ENCODE measurements around the gene HCK.

The HCK gene

DNA sequence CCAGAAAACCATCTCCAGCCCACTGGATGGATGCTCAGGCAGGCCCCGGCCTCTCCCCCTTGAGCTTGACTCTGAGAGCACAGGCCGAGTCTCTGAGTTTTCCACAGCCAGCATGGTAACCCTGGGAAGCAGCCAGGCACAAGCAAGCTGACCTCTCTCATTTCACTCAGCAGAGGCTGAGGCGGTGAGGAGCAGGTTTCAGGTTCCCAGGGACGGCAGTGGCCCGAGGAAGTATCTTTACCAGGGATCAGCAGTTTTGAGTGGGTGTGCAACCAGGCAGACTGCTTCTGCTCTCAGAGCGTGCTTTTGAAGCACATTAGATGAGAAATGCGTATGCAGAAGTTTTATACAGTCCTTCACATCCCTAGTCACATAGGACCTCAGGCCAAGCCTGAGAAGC lies 12.6 kb downstream of the HCK start:
- WGBS, 2 experiments (ENCODE audit: insufficient coverage in 2 of 2): 87% methylated on average over 4 of the region's 7 CpGs; no CpG with 5 or more reads in 1 of the 2 experiments
- H3K27ac ChIP-seq (ENCODE audit: low read depth, low read length, severe bottlenecking): no peak overlapping the region
- H3K4me1 ChIP-seq (ENCODE audit: control insufficient read depth, insufficient read depth, low read length, poor library complexity, severe bottlenecking): peaks cover 12% of the 10 kb centered on the region
- H3K9me3 ChIP-seq (ENCODE audit: control insufficient read depth, low read length): no peaks in the 10 kb centered on the region
- H3K4me3 ChIP-seq (ENCODE audit: extremely low read depth, insufficient read depth, low read length, poor library complexity, severe bottlenecking): no peak overlapping the region
- no peaks in the 10 kb centered on the region for H3K36me3 ChIP-seq (ENCODE audit: control insufficient read depth, insufficient read depth, low read length)

DNA sequence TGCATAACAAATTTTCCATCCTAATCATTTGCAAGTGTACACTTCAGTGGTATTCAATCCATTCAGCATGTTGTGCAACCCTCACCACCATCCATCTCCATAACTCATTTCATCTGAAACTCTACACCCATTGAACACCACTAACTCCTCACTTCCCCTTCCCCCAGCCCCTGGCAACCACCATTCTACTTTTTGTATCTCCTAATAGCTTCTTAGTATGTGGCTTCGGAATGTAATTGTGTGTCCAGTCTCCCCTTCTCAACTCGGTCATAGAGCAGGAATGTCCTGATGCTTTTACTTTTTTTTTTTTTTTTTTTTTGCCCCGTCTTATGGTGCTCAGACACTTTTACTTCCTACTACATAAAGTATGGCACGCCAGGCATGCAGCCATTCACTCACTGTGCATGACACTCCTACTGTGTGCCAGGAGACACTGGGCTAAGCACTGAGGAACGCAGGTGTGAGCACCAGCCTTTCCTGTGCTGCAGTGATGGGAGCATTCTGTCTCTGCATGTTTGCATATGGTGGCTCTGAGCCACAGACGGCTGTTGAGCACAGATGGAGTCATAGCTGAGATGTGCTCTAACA lies 15.3 kb downstream of the HCK start:
- no peak overlapping the region for H3K4me3 ChIP-seq (ENCODE audit: extremely low read depth, insufficient read depth, low read length, poor library complexity, severe bottlenecking)

DNA sequence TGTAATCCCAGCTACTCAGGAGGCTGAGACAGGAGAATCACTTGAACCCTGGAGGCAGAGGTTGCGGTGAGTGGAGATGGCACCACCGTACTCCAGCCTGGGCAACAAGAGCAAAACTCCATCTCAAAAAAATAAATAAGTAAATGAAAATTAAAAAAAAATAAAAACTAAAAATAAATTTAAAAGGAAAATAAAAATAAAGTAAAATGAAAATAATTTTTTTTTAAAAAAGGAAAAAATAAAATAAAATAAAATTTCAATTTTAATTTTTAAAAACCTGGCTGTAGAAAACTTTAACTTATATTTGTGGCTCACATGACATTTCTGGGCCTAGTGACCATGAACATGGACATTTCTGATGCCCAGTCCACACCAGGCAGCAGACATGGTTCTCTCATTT lies 16.1 kb downstream of the HCK start:
- H3K27ac ChIP-seq (ENCODE audit: low read depth, low read length, severe bottlenecking): no peak overlapping the region
- H3K4me1 ChIP-seq (ENCODE audit: control insufficient read depth, insufficient read depth, low read length, poor library complexity, severe bottlenecking): peaks cover 15% of the 10 kb centered on the region
- no peak overlapping the region for H3K4me3 ChIP-seq (ENCODE audit: extremely low read depth, insufficient read depth, low read length, poor library complexity, severe bottlenecking)
- no CpG with 5 or more reads among the region's 2 CpGs for WGBS, 2 experiments (ENCODE audit: insufficient coverage in 2 of 2)
- no peaks in the 10 kb centered on the region for H3K36me3 ChIP-seq (ENCODE audit: control insufficient read depth, insufficient read depth, low read length)
- no peaks in the 10 kb centered on the region for H3K9me3 ChIP-seq (ENCODE audit: control insufficient read depth, low read length)

More for the DNA sequence above, 15.3 kb downstream of the HCK start:
- no peak overlapping the region for H3K27ac ChIP-seq (ENCODE audit: low read depth, low read length, severe bottlenecking)
- H3K9me3 ChIP-seq (ENCODE audit: control insufficient read depth, low read length): no peaks in the 10 kb centered on the region
- peaks cover 19% of the 10 kb centered on the region for H3K4me1 ChIP-seq (ENCODE audit: control insufficient read depth, insufficient read depth, low read length, poor library complexity, severe bottlenecking)
- H3K36me3 ChIP-seq (ENCODE audit: control insufficient read depth, insufficient read depth, low read length): no peaks in the 10 kb centered on the region
- WGBS, 2 experiments (ENCODE audit: insufficient coverage in 2 of 2): 89 to 92% methylated on average over 2 to 5 of the region's 6 CpGs

DNA sequence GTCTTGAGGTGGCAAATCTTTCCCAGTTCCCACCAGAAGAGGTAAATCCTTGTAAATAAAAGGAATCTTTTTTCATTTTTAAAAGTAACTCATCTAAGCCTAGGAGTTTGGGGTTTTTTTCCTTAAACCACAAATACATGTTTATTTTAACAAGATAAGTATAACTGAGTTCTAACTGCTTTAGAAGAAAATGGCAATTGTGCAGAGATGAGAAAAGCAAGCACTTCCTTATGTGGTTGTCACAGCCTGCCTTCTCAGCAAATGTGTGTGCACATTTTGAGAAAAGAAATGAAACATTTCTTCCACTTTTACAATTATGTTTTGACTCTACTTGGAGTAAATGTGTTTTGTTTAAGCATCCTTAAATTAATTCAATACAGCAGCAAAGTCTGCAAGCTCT lies 17.7 kb downstream of the HCK start:
- peaks cover 15% of the 10 kb centered on the region for H3K4me1 ChIP-seq (ENCODE audit: control insufficient read depth, insufficient read depth, low read length, poor library complexity, severe bottlenecking)
- H3K27ac ChIP-seq (ENCODE audit: low read depth, low read length, severe bottlenecking): no peak overlapping the region
- no peaks in the 10 kb centered on the region for H3K9me3 ChIP-seq (ENCODE audit: control insufficient read depth, low read length)
- no peak overlapping the region for H3K4me3 ChIP-seq (ENCODE audit: extremely low read depth, insufficient read depth, low read length, poor library complexity, severe bottlenecking)
- no peaks in the 10 kb centered on the region for H3K36me3 ChIP-seq (ENCODE audit: control insufficient read depth, insufficient read depth, low read length)

DNA sequence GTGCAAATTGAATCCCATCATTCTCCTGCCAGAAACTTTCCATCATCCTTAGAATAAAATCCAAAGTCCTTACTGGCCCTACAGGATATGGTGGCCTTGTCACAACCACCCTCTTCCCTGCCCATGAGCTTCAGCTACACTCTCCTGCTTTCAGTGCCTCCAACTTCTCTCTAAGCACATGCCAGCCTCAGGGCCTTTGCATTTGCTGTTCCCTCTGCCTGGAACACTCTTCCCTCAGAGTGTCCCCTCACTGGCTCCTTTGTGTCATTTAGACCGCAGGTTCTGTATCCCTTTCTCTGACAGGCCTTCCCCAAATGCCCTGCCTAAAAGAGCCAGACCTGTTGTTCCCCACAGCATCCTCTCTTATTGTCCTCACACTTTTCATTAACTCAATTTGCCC lies 18.2 kb downstream of the HCK start:
- Histone ChIP-seq H3K4me3 (ENCODE audit: extremely low read depth, insufficient read depth, low read length, poor library complexity, severe bottlenecking) (no peak overlapping the region), H3K4me1 (ENCODE audit: control insufficient read depth, insufficient read depth, low read length, poor library complexity, severe bottlenecking) (peaks cover 15% of the 10 kb centered on the region), H3K9me3 (ENCODE audit: control insufficient read depth, low read length) (no peaks in the 10 kb centered on the region), H3K27ac (ENCODE audit: low read depth, low read length, severe bottlenecking) (no peak overlapping the region), H3K36me3 (ENCODE audit: control insufficient read depth, insufficient read depth, low read length) (no peaks in the 10 kb centered on the region)
- WGBS, 2 experiments (ENCODE audit: insufficient coverage in 2 of 2): 80% methylated on average over 1 of the region's 1 CpG; no CpG with 5 or more reads in 1 of the 2 experiments

DNA sequence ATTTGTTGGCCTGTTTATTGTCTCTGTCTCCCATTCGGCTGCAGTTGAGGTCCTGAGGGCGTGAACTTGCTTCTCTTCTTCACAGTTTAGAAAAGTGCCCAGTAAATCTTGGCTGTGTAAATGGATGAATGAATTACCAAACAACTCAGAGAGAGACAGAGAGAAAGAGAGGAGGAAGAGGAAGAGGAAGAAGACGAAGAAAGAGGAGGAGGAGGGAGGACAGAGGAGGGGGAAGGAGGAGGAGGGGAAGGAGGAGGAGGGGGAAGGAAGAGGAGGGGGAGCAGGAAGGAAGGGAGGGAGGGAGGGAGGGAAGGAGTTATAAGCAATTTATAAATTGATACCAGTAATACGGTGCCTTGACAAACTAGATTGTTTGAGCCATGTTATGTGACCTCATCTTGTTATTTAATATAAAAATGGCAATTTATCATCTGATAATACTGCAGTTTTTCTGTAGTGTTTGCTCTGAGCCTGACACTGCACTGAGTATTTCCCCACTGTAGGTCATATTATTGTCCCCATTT lies 18.7 kb downstream of the HCK start:
- H3K36me3 ChIP-seq (ENCODE audit: control insufficient read depth, insufficient read depth, low read length): no peaks in the 10 kb centered on the region
- H3K9me3 ChIP-seq (ENCODE audit: control insufficient read depth, low read length): no peaks in the 10 kb centered on the region
- peaks cover 15% of the 10 kb centered on the region for H3K4me1 ChIP-seq (ENCODE audit: control insufficient read depth, insufficient read depth, low read length, poor library complexity, severe bottlenecking)
- H3K27ac ChIP-seq (ENCODE audit: low read depth, low read length, severe bottlenecking): no peak overlapping the region
- 50 to 80% methylated on average over 1 to 3 of the region's 4 CpGs for WGBS, 2 experiments (ENCODE audit: insufficient coverage in 2 of 2)
- no peak overlapping the region for H3K4me3 ChIP-seq (ENCODE audit: extremely low read depth, insufficient read depth, low read length, poor library complexity, severe bottlenecking)

DNA sequence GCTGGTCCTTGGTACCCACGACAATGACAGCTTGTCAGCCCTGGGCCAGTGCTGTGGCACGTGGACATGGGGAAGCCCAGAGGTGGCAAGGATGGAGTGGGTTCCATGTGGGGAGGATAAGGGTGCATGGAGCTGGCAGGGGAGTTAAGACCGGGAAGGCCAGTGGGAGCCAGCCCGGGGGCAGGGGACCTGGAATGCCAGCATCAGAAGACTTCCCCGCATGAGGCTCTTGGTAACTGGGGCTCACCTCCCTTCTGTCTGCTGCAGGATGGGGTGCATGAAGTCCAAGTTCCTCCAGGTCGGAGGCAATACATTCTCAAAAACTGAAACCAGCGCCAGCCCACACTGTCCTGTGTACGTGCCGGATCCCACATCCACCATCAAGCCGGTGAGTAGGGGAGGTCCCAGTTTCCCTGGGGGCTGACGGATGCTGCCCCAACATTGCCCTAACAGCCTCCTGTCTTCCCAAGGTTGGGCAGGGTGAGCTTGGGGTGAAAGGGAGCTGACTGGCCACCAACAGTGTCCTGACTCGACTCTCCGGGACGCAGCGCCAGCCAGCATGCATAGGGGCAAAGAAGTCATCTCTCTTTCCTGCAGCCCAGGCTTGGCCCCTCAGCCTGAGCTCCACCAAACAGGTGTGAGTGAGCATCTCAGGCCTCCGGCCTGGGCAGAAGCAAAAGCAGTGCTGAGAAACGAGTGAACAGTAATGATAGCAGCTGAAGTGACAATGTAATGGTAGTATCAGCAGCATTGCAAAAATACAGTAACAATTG lies 19.5 kb downstream of the HCK start:
- no peaks in the 10 kb centered on the region for H3K36me3 ChIP-seq (ENCODE audit: control insufficient read depth, insufficient read depth, low read length)
- no peaks in the 10 kb centered on the region for H3K9me3 ChIP-seq (ENCODE audit: control insufficient read depth, low read length)
- H3K27ac ChIP-seq (ENCODE audit: low read depth, low read length, severe bottlenecking): no peak overlapping the region
- 88 to 90% methylated on average over 8 to 15 of the region's 17 CpGs for WGBS, 2 experiments (ENCODE audit: insufficient coverage in 2 of 2)
- H3K4me1 ChIP-seq (ENCODE audit: control insufficient read depth, insufficient read depth, low read length, poor library complexity, severe bottlenecking): peaks cover 15% of the 10 kb centered on the region
- no peak overlapping the region for H3K4me3 ChIP-seq (ENCODE audit: extremely low read depth, insufficient read depth, low read length, poor library complexity, severe bottlenecking)

DNA sequence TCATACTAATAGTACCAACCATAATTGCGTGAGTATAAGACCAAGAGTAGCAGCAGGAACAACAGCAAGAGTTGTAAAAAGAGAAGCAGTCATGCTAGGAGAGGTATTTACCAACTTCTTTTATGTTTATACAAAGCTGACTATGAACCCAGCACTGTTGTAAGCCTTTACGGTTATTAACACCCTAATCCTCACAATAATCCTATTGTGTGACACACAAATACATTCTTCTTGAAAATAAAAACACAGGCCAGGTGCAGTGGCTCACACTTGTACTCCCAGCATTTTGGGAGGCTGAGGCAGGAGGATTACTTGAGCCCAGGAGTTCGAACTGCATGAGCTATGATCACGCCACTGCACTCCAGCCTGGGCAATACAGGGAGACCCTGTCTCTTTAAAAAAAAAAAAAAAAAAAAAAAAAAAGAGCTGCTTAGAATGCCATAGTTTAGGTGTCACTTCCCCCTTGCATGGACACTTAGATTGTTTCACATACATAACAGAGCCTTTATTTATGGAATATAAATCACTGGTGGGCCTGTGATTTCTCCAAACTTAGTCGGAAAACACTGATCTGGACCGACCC lies 20.2 kb downstream of the HCK start:
- 82 to 92% methylated on average over 2 to 5 of the region's 6 CpGs for WGBS, 2 experiments (ENCODE audit: insufficient coverage in 2 of 2)
- Histone ChIP-seq H3K9me3 (ENCODE audit: control insufficient read depth, low read length) (no peaks in the 10 kb centered on the region), H3K27ac (ENCODE audit: low read depth, low read length, severe bottlenecking) (no peak overlapping the region)

DNA sequence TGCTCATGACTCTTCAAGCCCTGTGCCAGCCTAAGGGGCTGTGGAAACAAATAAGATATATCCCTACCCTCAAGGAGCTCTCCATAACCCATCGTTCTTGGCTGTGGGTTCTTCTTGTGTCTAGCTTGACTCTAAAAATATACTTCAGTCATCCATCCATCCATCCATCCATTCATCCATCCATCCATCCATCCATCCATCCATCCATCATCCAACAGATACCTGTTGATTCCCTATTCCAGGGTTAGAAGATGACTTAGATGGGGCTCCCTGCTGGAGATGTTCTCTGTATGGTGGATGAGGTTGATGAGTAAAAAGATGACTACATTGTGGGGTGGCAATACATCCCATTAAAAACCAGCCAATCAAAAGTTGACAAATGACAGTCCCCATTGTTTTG lies 23.5 kb downstream of the HCK start:
- Histone ChIP-seq H3K27ac (ENCODE audit: low read depth, low read length, severe bottlenecking) (no peak overlapping the region), H3K36me3 (ENCODE audit: control insufficient read depth, insufficient read depth, low read length) (no peaks in the 10 kb centered on the region), H3K4me3 (ENCODE audit: extremely low read depth, insufficient read depth, low read length, poor library complexity, severe bottlenecking) (no peak overlapping the region), H3K9me3 (ENCODE audit: control insufficient read depth, low read length) (no peaks in the 10 kb centered on the region), H3K4me1 (ENCODE audit: control insufficient read depth, insufficient read depth, low read length, poor library complexity, severe bottlenecking) (peaks cover 10% of the 10 kb centered on the region)
- WGBS, 2 experiments (ENCODE audit: insufficient coverage in 2 of 2): 100% methylated on average over 1 of the region's 1 CpG; no CpG with 5 or more reads in 1 of the 2 experiments

More for the DNA sequence above, 20.2 kb downstream of the HCK start:
- Histone ChIP-seq H3K36me3 (ENCODE audit: control insufficient read depth, insufficient read depth, low read length) (no peaks in the 10 kb centered on the region), H3K4me3 (ENCODE audit: extremely low read depth, insufficient read depth, low read length, poor library complexity, severe bottlenecking) (no peak overlapping the region), H3K4me1 (ENCODE audit: control insufficient read depth, insufficient read depth, low read length, poor library complexity, severe bottlenecking) (peaks cover 10% of the 10 kb centered on the region)

DNA sequence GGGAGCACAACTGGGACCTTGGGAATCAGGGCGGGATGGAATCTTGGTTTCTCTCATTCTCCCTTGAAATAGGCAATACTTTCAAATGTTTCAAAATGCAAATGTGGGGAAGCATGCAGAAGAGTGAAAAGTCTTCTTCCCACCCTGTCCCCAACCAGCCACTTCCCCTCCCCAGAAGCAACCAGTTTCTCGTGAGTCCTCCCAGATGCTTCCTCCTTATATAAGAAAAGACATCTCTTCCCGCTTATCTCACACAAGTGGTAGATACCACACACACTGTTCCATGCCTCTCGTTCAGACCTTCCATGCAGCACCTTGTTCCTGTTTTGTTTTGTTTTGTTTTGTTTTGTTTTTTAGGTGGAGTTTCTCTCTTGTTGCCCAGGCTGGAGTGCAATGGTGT lies 25.1 kb downstream of the HCK start:
- no peaks in the 10 kb centered on the region for H3K9me3 ChIP-seq (ENCODE audit: control insufficient read depth, low read length)
- no peak overlapping the region for H3K27ac ChIP-seq (ENCODE audit: low read depth, low read length, severe bottlenecking)
- H3K36me3 ChIP-seq (ENCODE audit: control insufficient read depth, insufficient read depth, low read length): no peaks in the 10 kb centered on the region
- WGBS, 2 experiments (ENCODE audit: insufficient coverage in 2 of 2): 67 to 93% methylated on average over 1 to 2 of the region's 4 CpGs
- H3K4me3 ChIP-seq (ENCODE audit: extremely low read depth, insufficient read depth, low read length, poor library complexity, severe bottlenecking): no peak overlapping the region
- H3K4me1 ChIP-seq (ENCODE audit: control insufficient read depth, insufficient read depth, low read length, poor library complexity, severe bottlenecking): peaks cover 2% of the 10 kb centered on the region

DNA sequence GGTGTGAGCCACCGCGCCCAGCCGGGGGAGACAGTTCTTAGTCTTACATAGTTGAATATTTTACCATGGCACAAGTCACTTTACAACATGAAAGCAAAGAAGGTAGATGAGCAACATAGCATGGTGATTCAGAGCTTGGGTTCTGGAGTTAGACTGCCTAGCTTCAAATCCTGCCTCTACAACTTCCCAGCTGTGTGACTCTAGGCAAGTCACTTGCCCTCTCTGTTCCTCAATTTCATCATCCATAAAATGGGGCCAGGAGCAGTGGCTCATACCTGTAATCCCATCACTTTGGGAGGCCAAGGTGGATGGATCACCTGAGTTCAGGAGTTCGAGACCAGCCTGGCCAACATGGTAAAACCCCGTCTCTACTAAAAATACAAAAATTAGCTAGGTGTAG lies 26.3 kb downstream of the HCK start:
- WGBS, 2 experiments (ENCODE audit: insufficient coverage in 2 of 2): no CpG with 5 or more reads among the region's 5 CpGs
- H3K4me1 ChIP-seq (ENCODE audit: control insufficient read depth, insufficient read depth, low read length, poor library complexity, severe bottlenecking): no peaks in the 10 kb centered on the region

More for the DNA sequence above, 26.3 kb downstream of the HCK start:
- Histone ChIP-seq H3K27ac (ENCODE audit: low read depth, low read length, severe bottlenecking) (no peak overlapping the region), H3K4me3 (ENCODE audit: extremely low read depth, insufficient read depth, low read length, poor library complexity, severe bottlenecking) (no peak overlapping the region), H3K36me3 (ENCODE audit: control insufficient read depth, insufficient read depth, low read length) (no peaks in the 10 kb centered on the region), H3K9me3 (ENCODE audit: control insufficient read depth, low read length) (no peaks in the 10 kb centered on the region)
